Eye (tissue), 1 donor: ENCODE results near the gene WFDC9.
A peak's percentile ranks its signal among the peaks of the same experiment; 100 is the strongest.
"Not testable (repeated sequence)": the region's sequence is repeated elsewhere in the genome, so short reads cannot be mapped to it uniquely, and the experiment has no call there.

Source experiments
- DNase-seq: peaks from one replicate; pipeline ENCODE4 v3.0.0-alpha.2; 2015

The WFDC9 gene

DNA sequence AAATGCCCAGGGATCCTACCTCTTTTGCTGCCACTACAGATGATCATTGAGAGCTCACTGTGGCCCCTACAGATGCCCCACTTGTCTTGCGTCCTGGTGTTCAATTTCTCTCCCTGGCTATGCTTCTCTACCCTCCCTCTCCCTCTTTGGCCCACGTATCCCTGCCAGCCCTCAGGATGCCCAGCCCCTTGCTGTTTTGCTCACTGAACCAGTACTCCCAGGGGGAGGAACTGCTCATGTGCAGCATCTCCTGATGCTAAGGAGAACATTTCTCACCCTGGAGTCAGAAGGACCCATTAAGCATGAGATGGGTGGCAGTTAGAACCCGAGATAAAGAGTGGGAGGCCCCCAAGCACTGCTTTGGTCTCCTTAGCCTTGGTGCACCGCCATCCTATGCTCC is at the start of gene WFDC9:
TSS of gene WFDC9 (minus strand) at position 101 of the 400 bp plus-strand sequence. CDS start 21,103 bp downstream, outside the sequence.
- no peak for DNase-seq

DNA sequence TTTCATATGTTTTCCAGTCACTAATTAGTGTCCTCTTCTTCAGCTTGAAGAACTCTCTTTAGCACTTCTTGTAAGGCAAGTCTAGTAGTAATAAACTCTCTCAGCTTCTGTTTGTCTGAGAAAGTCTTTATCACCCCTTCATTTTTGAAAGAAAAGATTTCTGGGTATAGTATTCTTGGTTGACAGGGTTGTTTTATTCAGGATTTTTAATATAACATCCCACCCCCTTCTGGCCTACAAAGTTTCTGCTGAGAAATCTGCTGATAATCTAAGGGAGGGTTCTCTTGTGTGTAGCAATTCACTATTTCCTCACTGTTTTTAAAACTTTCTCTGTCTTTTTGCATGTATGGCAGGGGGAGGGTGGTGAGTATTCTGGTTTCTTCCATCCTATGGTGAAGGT is 48.6 kb upstream of the WFDC9 start:
- DNase-seq: no peak

DNA sequence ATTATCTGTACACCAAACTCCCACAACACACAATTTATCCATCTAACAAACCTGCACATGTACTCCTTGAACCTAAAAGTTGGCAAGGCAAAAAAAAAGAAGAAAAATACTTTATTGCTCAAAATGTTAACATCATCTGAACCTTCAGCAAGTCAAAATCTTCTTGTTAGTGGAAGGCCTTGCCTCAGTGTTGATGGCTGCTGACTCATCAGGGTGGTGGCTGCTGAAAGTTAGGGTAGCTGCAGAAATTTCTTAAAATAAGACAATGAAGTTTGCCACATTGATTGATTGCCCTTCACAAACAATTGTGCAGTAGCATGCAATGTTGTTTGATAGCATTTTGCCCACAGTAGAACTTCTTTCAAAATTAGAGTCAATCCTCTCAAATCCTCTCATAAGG is 41.7 kb upstream of the WFDC9 start:
- no peak for DNase-seq

DNA sequence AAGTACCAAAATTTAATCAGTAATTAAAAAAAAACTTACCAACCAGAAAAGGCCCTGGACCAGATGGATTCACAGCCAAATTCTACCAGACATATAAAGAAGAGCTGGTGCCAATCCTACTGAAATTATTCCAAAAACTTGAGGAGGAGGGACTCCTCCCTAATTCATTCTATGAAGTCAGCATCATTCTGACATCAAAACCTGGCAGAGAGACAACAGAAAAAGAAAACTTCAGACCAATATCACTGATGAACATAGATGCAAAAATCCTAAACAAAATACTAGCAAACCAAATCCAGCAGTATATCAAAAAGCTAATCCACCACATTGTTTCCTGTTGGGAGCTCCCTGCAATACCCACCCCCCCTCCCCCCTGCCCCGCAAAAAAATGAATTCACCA is 39.1 kb upstream of the WFDC9 start, which contains the start of gene WFDC11:
TSS of gene WFDC11 (minus strand) at position 101 of the 400 bp plus-strand sequence. CDS start 19,639 bp downstream, outside the sequence.
- no peak for DNase-seq

DNA sequence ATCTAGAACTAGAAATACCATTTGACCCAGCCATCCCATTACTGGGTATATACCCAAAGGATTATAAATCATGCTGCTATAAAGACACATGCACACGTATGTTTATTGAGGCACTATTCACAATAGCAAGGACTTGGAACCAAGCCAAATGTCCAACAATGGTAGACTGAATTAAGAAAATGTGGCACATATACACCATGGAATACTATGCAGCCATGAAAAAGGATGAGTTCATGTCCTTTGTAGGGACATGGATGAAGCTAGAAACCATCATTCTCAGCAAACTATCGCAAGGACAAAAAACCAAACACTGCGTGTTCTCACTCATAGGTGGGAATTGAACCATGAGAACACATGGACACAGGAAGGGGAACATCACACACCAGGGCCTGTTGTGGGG is 26.0 kb upstream of the WFDC9 start:
- DNase-seq: not testable (repeated sequence)

DNA sequence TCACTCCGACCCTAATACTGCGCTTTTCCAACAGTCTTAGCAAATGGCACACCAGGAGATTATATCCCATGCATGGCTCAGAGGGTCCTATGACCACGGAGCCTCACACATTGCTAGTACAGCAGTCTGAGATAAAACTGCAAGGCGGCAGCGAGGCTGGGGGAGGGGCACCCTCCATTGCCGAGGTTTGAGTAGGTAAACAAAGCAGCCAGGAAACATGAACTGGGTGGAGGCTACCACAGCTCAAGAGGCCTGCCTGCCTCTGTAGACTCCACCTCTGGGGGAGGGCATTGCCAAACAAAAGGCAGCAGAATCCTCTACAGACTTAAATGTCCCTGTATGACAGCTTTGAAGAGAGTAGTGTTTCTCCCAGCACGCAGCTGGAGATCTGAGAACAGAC is 20.6 kb upstream of the WFDC9 start:
- DNase-seq: not testable (repeated sequence)

DNA sequence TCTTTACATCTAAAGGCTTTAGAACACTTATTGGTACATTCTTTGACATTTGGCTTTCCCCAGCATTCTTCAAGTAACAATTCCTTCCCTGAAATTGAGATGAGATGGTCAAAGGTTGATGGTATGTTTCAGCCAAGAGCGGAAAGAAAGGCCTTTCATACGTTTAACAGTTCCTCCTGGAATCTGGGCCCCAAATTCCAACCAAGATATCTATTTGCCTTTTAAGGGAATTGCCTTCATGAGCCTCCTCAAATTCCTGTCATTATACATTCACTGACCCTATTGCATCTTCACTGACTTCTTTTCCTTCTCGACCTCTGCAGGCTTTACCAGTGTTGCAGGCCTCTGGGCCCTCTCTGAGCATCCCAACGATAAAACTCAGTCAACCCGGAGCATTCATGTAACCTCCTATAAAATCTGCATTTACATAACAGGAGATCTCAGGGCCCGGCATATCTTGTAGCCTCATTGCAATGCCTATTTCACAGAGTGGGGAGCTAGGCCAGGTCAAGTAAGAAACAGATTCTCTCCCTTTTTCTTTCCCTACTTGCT is 18.3 kb upstream of the WFDC9 start:
- no peak for DNase-seq

DNA sequence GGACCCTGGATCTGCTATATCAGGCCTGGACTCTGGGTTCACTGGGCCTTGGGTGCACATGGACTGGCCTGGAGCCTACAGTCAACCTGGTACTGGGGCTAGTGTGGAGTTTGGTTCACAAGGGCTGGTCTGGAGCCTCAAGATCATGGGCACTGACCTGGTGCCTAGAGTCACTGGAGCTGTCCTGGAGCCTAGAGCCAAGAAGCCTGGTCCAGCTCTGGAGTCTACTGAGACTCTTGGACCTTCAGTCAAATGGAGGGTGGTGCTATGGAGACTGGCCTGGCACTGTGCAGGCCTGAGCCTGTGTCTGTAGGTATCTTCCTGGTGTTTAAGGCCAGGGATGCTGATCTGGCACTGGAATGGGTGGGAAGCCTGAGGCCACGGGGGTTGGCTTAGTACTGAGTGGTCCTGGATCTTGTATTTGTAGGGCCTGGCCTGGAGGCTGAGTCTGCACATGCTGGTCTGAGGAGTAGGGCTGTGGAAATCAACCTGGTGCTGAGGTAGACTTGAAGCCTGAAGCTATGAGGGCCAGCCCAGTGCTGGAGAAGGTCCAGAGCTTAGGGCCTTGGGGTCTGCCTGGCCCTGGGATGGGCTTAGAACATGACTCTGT is 16.5 kb upstream of the WFDC9 start:
- no peak for DNase-seq

DNA sequence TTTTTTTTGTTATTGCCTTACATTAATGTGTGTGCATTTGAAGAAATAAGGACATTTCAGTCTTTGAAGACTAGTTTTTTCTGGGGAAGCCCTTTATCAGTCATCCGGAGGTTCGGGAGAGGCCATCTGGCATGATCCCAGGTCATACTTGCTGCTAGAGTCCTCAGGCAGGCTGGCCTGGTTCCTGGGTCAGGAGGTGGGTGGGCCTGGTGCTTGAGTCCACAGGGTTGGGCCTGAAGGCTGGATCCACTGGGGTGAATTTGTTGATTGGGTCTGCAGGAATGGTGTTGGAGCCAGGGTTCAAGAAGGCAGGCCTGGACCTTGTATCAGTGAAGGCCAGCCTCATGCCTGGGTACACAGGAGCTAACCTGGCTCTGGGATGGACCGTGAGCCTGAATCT is 15.8 kb upstream of the WFDC9 start:
- no peak for DNase-seq

DNA sequence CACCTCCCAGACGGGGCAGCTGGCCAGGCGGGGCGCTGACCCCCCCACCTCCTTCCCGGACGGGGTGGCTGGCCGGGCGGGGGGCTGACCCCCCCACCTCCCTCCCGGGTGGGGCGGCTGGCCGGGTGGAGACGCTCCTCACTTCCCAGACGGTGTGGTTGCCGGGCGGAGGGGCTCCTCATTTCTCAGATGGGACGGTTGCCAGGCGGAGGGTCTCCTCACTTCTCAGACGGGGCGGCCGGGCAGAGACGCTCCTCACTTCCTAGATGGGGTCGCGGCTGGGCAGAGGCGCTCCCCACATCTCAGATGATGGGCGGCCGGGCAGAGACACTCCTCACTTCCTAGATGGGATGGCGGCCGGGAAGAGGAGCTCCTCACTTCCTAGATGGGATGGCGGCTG is 14.8 kb upstream of the WFDC9 start:
- DNase-seq: not testable (repeated sequence)

DNA sequence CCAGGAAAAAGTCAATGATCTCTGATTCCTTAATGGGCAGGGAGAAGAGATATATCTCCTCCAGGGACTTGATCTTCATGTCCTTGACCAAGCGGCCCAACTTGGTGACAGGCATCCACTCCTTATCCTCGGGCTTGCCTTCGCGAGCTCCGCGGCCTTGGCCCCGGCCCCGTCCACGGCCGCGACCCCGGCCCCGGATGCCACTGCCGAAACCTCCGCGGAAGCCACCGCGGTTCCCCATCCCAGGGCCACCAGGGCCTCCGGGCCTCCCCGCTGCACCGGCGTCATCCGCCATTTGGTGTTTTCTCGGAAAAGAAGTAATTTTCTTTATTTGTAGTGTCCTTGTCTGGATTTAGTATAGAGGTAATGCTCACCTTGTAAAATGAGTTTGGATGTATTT is 10.0 kb upstream of the WFDC9 start:
- DNase-seq: not testable (repeated sequence)

DNA sequence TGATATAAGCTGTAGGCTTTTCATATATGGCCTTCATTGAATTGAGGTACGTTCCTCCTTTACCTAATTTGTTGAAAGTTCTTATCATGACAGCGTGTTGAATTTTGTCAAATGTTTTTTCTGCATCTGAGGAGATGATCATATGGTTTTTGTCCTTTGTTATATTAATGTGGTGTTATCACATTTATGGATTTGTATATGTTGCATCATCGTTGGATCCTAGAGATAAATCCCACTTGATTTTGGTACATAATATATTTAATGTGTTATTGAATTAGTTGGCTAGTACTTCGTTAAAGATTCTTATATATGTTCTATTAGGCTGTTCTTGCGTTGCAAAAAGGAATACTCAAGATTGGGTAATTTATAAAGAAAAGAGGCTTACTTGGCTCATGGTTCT is 8.6 kb upstream of the WFDC9 start:
- no peak for DNase-seq

DNA sequence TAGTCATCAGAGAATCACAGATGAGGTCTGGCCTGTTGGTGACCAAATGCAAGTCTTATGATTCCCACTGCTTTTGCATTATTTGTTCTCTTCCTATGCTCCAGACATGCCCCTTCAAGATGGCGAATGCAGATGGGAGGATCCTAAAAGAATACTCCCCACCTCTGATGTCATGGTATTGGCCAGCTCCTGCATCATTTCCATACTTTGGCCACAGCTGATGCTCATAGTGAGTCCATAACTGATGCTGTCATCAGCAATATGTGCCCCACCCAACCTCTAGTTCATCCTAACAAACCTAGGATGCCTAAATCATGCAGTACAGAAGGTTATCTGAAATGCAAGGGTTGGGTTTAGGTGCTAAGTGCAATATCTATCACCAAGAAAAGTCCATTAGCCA is 5.4 kb upstream of the WFDC9 start:
- DNase-seq: no peak

DNA sequence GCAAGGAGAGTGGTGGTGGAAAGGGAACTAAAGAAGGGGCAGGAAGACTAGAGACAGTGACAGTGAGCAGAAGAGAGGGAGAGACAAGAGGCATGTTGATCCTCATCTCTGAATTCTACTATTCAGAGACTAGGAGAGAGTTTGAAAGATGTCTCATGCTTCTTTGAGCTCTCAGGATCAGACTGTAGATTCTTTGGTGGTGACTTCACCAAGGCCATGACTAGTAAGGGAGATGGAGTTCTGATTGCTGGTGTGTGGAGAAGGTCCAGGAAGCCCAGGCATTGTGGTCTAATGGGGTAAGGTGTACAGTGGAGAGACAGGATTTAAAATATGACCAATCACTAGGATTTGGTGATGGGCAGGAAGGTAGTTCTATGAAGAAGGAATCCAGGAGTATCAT is 713 bp downstream of the WFDC9 start:
- no peak for DNase-seq

DNA sequence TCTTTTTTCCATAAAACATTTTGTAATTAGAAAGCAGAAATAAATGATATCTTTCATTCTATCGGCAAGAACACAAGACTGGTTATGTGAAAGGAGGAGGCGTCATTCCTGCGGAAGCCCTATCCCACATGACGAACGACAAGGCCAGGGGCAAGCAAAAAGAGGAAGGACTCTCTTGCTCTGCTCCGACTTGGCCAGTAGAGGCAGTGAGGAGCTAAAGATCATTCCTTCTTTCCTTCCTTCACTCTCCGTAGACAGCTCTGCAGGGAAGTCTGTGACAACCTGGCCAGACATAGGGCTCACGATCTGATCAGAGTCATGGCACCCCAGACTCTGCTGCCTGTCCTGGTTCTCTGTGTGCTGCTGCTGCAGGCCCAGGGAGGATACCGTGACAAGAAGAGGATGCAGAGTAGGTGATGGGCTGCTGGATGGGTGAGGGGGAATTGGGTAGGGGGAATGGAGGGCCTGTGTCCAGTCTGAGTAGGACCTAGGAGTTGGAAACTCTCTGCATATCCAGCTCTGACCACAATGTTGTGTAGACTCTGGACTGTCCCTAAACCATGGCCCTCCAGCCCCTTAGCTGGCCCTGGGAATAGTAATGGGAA is 1.5 kb downstream of the WFDC9 start, which contains the start of gene WFDC10A:
TSS of gene WFDC10A (plus strand) at position 244 of the 605 bp plus-strand sequence. CDS start at position 319, 75 bp downstream.
- peak; percentile 60 for DNase-seq

DNA sequence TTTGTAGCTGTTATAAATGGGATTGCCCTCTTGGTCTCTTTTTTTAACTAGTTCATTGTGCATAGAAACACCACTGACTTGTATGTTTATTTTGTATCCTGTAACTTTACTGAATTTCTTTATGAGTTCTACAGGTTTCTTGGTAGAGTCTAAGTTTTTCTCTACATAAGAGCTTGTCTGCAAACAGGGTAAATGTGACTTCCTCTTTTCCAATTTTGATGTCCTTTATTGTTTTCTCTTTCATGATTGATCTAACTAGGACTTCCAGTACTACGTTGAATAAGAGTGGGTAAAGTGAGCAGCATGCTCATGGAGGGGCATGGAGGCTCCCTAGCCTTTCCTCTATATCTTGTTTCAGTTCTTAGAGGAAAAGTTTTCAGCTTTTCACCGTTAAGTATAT is 4.5 kb downstream of the WFDC9 start:
- no peak for DNase-seq

DNA sequence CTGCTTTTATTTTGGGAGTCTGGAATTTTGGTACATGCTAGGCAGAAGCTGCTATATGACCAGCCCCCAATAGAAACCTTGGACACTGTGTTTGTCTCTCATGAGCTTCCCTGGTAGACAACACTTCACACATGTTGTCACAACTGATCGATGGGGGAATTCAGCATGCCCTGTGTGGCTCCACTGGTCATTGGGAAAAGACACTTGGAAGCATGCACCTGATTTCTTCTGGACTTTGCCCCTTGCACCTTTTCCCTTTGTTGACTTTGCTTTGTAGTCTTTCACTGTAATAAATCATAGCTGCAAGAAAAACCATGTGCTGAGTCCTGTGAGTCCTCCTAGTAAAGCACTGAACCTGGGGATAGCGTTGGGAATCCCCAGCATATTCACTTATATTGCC is 9.5 kb downstream of the WFDC9 start:
- DNase-seq: no peak

DNA sequence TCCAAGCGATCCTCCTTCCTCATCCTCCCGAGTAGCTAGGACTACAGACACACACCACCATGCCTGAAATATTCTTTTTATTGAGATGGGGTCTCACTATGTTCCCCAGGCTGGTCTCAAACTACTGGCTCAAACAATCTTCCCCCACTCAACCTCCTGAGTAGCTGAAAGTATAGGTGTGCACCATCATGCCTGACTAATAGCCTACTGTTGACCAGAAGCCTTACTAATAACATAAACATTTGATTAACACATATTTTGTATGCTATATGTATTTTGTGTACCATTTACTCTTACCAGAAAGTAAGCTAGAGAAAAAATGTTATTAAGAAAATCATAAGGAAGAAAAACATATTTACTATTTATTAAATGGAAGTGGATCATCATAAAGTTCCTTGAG is 13.5 kb downstream of the WFDC9 start:
- DNase-seq: no peak

DNA sequence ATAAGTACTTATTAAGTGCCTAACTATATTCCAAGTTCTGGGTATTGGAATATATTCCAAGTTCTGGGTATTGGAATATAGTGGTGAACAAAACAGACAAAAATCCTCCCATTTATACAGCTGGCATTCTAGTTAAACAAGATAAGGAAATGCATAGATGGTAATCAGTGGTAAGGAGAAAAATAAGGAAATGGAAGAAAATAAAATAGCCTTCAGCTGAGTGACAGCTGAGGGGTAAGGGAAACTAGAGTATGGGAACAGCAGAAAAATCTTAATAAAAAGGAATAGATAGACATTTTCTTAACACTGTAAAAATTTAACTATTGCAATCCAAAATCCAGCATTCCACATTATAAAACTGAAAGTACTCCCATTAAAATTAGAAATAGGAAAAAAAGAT is 18.8 kb downstream of the WFDC9 start:
- no peak for DNase-seq

DNA sequence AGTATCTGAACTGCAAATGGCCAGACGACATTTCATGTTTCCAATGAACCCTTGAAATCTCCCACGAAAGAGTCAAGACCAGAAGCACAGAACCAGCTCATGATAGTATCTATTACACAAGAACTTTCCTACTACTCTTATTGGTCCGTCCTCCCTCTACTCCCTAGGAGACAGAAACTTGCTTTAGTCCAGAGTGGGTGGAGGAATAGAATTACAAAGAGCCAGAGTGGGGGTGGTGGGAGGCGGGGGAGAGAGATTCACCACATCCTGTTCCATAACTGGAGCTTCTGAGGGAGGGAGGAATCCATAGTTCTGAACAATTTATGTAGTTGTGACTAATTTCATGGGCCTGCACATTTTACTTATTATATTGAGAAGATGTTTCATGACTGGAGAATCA is 20.0 kb downstream of the WFDC9 start:
- DNase-seq: no peak

DNA sequence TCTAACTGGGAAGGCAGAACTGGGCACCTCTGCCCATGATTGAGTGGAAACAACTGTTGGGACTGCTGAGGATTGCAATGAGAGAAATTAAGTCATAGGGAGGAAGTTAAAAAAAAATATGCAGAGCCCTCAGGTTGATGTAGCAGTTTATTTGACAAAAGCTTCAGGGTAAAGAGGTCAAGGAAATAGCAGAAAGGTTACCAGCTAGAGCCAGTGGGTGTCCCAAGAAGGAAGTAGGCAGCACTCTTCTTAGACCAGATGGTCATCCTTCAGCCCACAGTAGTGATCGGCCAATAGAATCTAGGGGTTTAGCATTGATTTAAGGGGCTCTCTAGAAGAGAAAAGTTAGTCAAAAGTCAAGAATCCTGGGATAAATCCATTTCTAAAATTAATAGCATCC is 23.3 kb downstream of the WFDC9 start:
- DNase-seq: no peak

DNA sequence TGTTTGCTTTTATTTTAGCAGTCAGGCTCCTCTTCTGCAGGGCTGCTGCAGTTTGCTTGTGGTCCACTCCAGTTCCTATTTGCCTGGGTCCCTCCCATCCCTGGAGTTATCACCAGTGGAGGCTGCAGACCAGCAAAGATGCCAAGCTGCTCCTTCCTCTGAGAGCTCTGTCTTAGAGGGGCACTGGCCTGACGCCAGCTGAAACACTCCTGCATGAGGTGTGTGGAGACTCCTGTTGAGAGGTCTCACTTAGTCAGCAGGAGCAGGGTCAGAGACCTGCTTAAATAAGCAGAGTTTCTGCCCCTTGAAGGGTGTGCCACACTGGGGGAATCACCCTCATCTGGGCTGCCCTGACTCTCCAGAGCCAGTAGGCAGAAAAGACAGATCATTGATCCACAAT is 35.8 kb downstream of the WFDC9 start:
- no peak for DNase-seq

DNA sequence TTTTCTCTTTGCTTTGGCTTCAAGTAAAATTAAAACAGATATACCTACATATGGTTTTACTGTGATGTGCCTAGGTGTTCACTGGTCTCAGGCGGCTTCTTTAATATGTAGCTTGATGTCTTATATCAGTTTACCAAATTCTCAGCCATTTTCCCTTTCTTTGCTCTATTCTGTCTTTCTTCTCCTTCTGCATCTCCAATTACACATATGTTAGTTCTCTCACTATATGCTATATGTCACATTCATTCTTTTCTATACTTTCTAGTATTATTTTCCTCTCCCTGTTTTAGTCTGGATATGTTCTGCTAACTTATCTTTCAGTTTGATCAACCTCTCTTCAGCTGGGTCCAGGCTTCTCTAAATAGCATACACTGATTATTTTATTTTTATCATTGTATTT is 37.6 kb downstream of the WFDC9 start:
- DNase-seq: no peak

DNA sequence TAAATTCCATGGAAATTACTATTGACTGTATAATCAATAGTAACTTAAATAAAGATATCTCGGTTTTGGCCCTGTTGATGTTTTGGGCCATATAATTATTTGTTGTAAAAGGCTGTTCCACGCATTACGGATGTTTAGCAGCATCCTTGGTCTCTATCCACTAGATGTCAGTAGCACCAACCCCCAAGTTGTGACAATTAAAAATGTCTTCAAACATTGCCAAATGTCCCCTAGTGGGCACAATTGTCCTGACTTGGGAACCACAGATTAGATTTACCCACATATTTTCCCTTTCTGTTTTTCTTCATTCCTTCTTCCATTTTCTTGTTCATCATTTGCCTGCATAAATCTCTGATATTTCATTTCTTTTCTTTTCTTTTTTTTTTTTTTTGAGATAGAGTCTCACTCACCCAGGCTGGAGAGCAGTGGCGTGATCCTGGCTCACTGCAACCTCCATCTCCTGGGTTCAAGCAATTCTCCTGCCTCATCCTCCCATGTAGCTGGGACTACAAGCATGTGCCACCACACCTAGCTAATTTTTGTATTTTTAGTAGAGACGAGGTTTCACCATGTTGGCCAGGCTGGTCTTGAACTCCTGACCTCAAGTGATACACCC is 38.4 kb downstream of the WFDC9 start:
- peak; percentile 25 for DNase-seq
